GM15510 (cell line): Measurements from ENCODE around the gene ANO6.

ENCODE experiments used
- POLR2A ChIP-seq: IDR thresholded peaks from 3 replicates; pipeline ENCODE4 v1.6.1; 2011; ENCODE audit warnings: borderline replicate concordance; ENCODE audit not compliant: insufficient read length; ENCODE audit errors: extremely low read depth

The ANO6 gene

GRCh38 chr12:45284096-45284901 lies 68.4 kb downstream of the ANO6 start:
- TF ChIP-seq POLR2A: no peak

- no peak for TF ChIP-seq POLR2A
Observed at GRCh38 chr12:45285717-45286116, 69.8 kb downstream of the ANO6 start.

- TF ChIP-seq POLR2A: no peak
Observed at GRCh38 chr12:45286621-45287020, 70.7 kb downstream of the ANO6 start.

GRCh38 chr12:45289245-45290215 lies 73.6 kb downstream of the ANO6 start:
- no peak for TF ChIP-seq POLR2A

- TF ChIP-seq POLR2A: no peak
Observed at GRCh38 chr12:45290216-45290605, 74.3 kb downstream of the ANO6 start.

- TF ChIP-seq POLR2A: no peak
Observed at GRCh38 chr12:45291518-45291917, 75.6 kb downstream of the ANO6 start.

- no peak for TF ChIP-seq POLR2A
Observed at GRCh38 chr12:45292486-45293195, 76.7 kb downstream of the ANO6 start.

GRCh38 chr12:45294906-45295305 lies 79.0 kb downstream of the ANO6 start:
- no peak for TF ChIP-seq POLR2A

- TF ChIP-seq POLR2A: no peak
Observed at GRCh38 chr12:45296046-45296586, 80.2 kb downstream of the ANO6 start.

GRCh38 chr12:45298047-45298446 lies 82.2 kb downstream of the ANO6 start:
- TF ChIP-seq POLR2A: no peak

GRCh38 chr12:45298721-45299692 lies 83.1 kb downstream of the ANO6 start:
- TF ChIP-seq POLR2A: no peak

GRCh38 chr12:45302621-45303369 lies 86.9 kb downstream of the ANO6 start:
- no peak for TF ChIP-seq POLR2A

GRCh38 chr12:45303945-45304344 lies 88.0 kb downstream of the ANO6 start:
- TF ChIP-seq POLR2A: no peak

GRCh38 chr12:45304514-45305178 lies 88.8 kb downstream of the ANO6 start:
- TF ChIP-seq POLR2A: no peak
